Neural progenitor cell (in vitro differentiated cells): ENCODE measurements around the gene EBP.

Experiments
- CTCF ChIP-seq: fragments of 200-600 bp; sonication (generic); IDR thresholded peaks from 2 replicates; pipeline ENCODE4 v1.5.1; 2017; ENCODE audit warnings: antibody characterized with exemption, mild to moderate bottlenecking
- EZH2 ChIP-seq: fragments of 200-600 bp; sonication (generic); IDR thresholded peaks from 2 replicates; pipeline ENCODE4 v1.6.1; 2017; ENCODE audit warnings: antibody characterized with exemption, mild to moderate bottlenecking, moderate library complexity
- EZH2phosphoT487 ChIP-seq: fragments of 200-600 bp; sonication (generic); IDR thresholded peaks from 2 replicates; pipeline ENCODE4 v1.6.1; 2017; ENCODE audit warnings: antibody characterized with exemption

DNA sequence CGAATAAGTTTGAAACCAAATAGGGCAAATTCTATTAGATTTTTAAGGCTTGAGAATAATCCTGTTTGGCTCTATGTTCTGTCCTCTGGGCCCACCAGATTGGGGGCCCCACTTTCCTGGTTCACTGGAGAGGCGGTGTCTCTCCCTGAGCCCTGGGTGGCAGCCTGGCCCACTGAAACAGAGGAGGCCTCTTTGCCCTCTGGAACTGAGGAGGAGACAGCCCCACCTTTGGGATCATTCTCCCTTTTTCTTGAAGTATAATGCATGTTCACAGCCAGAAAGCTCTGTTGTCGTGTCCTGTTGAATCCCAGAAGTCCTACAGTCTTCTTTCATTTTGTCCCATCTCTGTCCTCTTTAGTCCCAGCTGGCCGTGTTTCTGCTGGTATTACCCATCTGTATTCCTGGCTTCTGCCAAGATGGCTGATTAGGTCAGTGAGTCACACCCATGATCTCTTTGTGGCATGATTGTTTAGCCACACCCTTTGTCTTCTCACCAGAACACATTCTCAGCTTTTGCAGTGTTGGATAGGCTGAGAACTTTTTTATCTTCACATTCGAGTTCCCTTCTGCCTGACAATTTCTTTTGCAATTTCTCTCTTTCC lies 9.9 kb downstream of the EBP start:
- TF ChIP-seq CTCF: no peak
- TF ChIP-seq EZH2: no peak
- no peak for TF ChIP-seq EZH2phosphoT487
